NCI-H1694 (cell line): ENCODE results near the gene WNT3.
"Not testable (repeated sequence)": the region's sequence is repeated elsewhere in the genome, so short reads cannot be mapped to it uniquely, and the experiment has no call there.

Experiments
- DNase-seq: peaks from one replicate; lab custom pipeline; 2025; lab: John Stamatoyannopoulos, UW

WNT3 gene, protein sequence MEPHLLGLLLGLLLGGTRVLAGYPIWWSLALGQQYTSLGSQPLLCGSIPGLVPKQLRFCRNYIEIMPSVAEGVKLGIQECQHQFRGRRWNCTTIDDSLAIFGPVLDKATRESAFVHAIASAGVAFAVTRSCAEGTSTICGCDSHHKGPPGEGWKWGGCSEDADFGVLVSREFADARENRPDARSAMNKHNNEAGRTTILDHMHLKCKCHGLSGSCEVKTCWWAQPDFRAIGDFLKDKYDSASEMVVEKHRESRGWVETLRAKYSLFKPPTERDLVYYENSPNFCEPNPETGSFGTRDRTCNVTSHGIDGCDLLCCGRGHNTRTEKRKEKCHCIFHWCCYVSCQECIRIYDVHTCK

DNA sequence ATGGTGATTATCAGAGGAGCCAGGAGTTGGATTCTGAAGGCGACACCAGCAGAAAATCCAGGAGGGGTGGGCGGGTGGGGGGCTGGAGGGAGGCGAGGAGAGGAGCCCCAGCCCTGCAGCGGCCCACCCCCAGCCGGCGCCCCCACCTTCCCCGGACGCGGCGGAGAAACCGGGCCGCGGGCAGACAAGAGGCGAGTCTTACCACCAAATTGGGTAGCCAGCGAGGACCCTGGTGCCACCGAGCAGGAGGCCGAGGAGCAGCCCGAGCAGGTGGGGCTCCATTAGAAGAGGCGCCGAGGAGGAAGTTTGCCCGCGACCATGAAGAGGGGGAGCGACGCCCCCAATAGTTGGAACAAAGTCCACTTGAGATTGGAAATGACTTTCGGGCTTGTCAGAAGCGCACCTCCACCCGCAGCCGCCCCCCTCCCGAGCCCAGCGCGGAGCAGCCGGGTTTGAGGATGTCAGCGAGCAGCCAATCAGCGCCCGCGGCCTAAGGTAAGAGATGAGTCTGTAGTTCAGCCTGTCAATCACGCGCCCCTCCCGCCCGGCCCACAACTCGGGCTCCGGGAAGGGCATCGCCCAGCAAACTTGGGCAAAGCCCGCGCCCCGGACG is at the start of gene WNT3:
TSS of gene WNT3 (minus strand) at position 377 of the 613 bp plus-strand sequence. CDS start at position 282, 95 bp downstream.
- DNase-seq, result peak; percentile 14

DNA sequence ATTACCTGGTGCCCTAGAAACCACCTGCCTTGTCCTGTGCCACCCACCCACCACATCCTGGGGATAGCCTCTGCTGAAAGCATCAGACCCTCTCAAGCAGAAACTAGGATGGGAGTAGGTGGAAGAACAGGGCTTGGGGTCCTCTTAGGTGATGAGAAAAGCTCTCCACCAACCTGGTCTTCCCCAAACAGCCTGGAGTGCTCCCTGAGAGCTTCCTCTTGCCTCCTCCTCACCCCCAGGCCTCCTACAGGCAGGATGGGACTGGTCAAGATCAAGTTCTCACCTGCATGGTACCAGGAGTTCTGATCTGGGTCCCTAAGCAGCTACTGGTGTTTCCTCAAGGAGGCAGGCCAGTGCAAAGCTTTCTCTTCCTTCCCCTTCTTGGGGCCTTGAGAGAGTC is 48.3 kb upstream of the WNT3 start:
- DNase-seq, result no peak

DNA sequence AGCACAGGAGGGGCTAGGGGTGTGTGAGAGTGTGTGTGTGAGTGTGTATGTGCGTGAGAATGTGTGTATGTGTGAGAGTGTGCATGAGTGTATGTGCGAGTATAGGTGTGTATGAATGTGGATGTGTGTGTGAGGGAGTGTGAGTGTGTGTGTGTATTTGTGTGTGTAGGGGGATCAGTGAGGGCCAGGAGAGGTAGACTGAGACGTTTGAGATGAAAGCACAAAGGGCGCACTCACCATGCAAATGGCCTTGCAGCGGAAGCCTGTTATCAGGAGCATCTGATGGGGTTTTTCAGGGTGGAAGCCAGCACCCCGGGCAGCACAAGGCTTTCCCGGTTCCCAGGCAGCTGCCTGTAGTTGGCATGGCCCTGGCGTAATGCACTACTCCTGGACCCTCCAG is 47.8 kb upstream of the WNT3 start:
- no peak for DNase-seq

DNA sequence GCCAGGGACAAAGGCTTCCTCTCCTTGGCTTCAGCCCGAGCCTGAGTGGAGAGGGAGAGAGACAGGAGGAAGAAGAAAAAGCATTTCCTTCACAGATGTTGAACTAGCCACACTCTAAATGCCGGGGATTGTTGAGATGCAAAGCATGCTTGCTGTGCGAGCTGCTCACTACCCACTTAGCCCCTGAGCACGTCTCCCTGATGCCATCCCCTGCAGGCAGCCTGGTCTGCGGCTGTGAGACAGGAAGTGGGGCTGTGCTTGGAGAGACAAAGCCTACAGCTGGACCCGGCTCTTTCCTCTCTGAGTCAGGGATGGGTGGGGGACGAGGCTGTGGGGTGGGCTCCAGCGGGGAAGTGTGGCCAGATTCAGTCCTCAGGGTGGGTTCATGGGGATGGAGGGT is 46.6 kb upstream of the WNT3 start:
- no peak for DNase-seq

DNA sequence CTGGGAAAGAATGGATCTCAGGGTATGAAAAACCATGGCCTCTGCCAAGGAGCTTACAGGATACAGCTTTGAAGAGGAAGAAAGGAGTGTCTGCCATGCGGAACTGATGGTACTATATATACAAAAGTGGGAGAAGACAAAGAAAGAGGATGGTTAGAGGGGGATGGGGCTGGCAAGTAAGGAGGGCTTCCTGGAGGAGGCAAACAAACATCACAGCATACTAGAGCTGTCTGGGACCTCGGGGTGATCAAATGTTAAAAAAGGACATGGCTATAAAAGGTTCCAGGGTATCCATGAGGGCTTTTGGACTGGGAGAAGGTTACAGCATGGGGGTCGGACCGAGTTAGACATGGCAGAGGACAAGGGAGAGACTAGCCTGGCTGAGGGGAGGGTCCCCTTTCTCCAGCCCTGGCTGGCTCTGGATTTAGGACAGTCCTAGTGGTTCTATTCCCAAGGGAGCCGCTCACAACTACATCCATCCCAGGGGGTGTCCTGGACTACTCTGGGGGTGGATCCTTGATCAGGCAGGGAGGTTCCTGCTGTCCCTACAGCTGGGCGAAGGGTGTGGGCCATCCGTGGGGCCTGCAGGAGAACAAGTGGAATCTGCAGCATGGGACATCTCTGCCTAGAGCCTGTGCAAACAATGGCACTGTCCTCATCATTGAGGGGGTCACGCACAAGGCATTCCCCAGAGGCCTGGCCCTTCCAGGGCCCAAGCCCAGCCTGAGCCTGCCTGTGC is 45.1 kb upstream of the WNT3 start:
- DNase-seq, result no peak

DNA sequence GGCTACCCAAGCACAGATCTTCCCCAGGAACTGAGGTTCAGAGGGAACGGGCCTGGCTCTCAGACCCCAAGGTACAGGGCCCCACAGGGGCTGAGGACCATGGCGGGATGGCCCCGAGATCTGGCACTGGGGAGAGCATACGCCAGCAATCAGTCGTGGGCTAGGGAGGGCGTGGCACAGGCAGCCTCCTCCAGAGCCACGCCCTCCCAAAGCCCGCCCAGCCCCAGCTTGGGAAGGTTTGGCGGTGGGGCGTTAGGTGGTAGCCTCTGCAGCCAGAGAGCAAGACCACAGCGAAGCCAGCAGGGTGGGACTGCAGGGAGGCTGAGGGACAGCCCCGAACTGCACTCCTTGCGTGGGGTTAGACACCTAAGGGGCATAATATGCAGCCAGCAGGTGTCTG is 44.5 kb upstream of the WNT3 start:
- no peak for DNase-seq

DNA sequence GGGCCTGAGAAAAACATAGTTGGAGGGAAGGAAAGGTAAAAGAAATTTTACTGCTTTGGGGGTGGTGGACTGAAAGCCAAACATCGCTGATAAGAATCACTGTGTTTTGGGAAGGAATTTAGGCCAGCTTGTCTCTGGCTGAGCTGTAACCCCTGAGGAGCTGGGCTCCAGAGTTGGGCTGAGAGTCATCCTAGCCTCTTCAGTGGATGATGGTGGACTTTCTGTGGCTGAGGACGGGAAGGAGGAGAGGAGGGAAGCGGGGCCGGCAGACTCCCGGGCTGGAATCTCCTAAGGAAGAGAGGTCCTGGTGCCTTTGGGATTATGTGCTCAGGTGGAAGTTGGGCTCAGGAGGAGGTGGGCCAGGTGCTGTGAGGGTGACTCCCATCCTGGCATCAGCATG is 41.5 kb upstream of the WNT3 start:
- no peak for DNase-seq

DNA sequence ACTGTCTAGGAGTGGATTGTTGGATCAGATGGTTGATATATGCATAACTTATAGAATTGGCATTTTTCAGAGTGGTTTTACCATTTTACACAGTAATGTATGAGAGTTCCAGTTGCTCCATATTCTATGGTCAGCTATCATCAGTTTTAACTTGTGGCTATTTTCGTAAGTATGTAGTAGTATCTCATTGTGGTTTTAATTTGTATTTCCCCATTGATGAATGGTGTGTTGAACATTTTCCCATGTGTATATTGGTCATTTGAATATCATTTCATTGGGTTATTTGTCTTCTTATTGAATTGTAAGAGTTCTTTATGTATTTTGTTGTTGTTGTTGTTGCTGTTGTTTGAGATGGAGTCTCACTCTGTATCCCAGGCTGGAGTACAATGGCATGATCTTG is 39.1 kb upstream of the WNT3 start:
- no peak for DNase-seq

DNA sequence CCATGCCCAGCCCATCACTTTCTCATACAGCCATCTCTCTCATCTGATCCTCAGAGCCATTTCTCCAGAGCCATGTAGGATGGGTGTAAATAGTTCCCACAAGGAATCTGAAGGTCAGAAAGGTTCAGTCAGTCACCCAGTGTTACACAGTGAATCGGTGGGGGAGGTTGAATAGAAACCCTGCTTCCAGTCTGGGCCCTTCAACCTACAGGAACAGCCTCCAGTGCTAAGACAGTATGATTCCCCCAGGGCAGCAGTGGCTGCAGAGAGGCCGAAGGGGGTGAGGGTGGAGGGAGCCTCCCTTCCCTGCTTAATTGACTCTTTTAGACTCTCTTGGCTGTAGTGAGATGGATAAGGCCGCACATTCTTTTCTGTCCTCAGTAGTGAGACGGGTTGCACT is 36.5 kb upstream of the WNT3 start:
- DNase-seq, result no peak

DNA sequence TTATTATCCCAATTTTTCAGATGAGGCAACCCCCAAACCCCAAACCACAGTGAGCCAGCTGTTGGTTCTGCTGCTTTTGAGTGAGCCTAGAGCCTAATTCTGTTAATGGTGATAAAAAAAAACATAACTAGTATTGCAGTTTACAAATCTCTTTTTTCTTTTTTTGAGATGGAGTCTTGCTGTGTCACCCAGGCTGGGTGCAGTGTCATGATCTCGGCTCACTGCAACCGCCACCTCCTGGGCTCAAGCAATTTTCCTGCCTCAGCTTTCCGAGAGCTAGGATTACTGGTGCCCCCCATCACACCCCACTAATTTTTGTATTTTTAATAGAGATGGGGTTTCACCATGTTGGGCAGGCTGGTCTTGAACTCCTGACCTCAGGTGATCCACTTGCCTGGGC is 36.0 kb upstream of the WNT3 start:
- DNase-seq, result no peak

DNA sequence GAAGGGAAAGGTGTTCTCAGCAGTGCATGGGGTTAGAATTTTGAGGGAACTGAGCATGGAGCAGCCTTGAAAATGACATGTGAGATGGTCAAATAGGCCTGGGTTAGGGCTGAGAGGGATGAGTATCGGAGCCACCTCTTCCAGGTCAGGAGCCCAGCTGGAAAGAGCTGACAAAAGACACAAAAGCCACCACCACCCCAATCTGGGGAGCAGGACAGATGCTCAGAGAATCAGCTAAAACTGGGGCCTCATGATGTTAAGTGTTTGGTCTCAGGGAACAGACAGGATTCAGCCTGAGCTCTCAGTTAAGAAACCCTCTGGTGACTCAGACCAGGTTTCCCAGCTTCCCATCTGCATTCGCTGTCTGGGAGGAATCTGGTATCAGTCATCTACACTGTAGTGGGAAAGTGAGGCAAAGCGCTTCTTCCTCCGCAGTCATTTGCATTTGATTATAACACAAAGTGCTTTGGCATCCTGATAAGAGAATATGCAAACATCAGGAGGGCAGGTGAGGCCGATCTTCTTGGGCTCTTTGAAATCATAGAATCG is 35.5 kb upstream of the WNT3 start:
- DNase-seq, result no peak

DNA sequence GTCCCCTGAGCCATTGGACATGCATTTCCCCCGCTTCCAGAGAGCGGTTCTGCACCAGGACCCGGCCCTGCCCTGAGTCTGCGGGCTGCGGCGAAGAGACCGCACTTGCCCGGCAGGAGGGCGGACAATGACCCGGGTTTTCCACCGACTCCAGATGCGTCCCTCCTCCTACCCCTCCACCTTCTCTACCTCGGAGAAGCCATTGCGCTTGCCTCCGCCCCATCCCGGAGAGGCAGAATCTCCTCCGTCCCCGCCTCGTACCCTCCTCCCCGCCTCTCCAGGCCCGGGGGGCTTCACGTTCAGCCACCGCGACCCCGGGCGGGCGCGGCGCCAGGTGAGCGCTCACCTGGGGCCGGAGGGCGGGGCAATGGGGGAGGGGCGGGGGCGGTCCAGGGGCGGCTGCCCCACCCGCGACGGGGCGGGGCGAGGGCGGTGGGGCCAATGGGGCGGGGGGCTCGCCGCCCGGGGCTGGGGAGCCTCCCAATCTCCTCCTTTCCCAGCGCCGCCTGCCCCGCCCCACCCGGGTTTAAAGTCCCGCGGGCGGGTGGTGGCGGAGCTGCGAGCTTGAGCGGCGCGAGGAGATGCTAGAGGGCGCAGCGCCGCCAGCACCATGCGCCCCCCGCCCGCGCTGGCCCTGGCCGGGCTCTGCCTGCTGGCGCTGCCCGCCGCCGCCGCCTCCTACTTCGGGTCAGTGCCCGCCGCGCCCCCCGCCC is 32.7 kb upstream of the WNT3 start, which contains the start of gene WNT9B:
TSS of gene WNT9B (plus strand) at position 555 of the 713 bp plus-strand sequence. CDS start at position 611, 56 bp downstream.
- DNase-seq, result no peak

DNA sequence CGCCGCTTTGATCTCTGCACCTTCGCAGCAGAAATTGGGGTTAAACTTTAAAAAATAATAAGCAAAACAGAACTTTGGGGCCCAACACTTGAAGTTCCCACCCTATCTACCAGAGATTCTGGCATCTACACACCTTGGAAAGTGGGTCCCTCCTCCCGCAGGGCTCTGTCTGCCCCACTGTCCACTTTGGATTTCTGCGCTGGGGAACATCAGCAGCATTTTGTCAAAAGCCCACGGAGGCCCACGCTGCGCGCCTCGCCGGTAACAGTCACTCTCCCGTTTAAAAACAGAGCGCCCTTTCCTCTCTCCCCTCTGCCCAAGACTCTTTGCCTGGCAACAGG is 32.2 kb upstream of the WNT3 start:
- no peak for DNase-seq

DNA sequence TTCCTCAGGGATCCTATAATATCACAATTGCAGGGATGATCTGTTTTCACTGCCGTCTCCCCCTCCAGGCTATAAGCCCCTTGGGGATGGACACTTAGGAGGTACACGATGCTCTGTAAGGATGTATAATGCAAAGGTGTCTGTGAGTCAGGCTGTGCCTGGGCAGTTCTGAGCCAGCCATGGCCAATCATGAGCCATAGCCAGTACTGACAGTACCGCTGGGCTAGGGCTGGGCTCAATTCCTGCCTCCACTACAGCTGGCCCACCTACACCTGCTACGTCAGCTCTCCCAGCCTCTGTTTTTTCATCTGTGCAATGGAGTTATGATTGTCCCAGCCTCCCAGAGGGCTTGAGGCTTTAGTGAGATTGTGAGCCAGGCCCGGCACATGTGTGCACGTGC is 30.0 kb upstream of the WNT3 start:
- no peak for DNase-seq

DNA sequence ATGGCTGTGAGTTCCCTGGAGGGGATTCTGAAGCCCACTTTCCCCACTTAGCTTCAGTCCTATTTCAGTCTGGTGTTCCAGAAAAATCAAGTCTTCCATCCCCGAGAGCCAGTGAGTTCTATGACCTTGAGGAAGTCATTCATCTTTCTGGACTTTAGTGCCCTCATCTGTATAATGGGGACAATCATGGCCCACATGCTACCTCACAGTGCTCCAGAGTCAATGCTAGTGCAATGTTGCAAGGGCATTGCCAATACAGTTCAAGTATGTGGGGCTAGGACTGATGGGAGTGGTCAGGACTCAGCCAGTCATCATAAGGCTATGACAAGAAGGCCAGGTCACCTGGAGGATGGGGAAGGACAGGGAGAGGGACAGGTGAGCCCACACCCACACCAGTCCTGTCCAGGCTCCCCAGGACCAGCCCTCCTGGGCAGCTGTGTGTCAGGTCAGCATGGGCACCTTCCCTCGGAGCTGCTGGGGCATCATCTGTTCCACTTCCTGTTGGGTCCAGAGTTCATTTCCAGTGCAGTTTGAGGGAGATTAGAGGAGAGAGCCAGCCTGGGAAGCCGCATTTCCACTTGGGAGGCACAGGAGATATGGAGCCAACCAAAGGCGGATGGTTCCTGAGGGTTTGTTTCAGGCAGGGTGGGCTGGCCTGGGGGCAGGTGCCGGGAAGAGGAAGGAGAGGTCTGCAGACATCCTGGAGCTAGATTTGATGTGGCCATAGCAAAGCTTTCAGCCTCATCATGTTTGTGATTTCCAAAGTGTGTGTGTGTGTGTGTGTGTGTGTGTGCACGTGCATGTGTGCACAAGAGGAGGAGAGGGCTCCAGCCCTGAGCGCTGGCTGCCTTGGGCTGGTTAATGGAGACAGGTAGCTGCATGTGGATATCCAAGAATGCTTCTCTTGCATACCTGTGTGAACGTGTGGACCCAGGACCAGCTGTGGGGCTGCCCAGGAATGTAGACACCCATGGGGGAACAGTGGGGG is 29.0 kb upstream of the WNT3 start:
- no peak for DNase-seq

DNA sequence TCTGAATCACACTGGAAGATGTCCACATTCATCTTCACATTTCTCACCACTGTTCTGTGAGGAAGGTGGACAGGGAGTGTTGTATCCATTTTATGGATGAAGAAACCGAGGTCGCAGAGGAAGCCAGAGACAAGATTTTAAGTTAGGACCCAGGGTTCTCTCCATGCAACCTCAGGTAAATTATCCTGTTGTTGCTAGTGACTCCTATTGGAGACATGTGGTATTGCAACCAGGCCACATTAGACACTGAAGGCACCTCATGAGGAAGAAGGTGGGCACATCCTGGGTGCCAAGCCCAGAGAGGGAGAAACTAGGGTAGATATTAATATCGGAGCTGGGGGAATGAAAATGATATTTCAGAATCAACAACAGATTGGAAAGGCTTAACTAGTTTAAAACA is 24.3 kb upstream of the WNT3 start:
- DNase-seq, result peak; percentile 11

DNA sequence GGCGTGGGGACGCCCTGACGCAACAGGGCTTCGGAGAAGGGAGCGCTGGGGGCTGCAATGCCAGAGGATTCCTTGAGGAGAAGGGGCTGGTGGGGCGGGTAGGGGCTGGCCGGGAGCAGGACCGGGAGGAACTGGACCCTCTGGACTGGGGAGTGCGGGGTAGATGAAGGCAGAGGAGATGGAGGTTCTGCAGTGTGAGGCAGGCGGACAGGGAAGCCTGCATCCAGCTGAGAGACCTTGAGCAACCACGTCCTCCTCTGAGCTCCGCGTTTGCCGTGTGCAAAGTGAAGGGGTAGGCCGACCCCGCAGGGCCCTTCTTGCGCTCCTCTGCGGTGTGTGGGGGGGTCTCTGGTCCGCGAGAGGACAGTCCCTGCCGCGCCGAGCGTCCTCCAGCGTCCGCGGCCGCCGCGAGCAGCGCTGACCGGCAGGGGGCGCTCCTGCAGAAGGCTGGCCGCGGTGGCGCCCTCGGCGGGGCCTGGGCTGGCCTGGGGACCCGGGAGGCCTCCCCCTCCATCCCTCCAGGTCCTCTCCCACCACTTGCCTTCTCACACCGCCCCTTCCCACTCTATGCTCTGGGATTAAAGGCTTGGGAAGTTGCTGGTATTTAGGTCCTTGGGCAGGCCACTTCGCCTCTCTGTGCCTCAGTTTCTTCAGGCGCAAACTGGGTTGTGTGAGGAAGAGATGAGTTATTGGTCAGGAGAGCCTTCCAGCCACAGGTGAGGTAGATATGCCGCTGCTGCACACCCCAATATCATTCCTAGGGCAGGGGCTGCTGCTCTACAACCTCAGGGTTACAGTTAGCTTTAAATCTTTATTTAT is 23.3 kb upstream of the WNT3 start:
- peak; percentile 6 for DNase-seq

DNA sequence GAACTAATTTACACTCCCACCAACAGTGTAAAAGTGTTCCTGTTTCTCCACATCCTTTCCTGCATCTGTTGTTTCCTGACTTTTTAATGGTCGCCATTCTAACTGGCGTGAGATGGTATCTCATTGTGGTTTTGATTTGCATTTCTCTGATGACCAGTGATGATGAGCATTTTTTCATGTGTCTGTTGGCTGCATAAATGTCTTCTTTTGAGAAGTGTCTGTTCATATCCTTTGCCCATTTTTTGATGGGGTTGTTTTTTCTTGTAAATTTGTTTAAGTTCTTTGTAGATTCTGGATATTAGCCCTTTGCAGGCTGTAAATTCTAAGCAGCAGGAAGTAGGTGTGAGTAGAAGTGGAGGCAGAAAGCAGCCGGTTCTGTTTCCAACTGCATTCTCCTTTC is 22.1 kb upstream of the WNT3 start:
- not testable (repeated sequence) for DNase-seq

DNA sequence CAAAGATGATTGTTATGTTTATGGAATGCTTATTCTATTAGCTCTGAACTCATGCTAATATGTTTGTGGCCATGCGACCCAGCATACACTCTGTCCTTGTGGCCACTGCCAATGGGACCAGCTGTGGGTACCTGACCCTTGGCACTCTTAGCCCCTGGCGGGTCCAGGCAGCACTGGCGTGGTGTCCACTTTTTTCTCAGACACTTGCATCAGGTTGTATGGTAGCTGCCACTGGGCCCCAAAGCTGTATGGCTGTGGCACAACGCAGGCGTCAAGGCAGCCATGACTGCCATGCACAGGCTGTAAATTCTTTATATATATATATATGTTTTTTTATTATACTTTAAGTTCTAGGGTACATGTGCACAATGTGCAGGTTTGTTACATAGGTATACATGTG is 20.7 kb upstream of the WNT3 start:
- DNase-seq, result no peak

DNA sequence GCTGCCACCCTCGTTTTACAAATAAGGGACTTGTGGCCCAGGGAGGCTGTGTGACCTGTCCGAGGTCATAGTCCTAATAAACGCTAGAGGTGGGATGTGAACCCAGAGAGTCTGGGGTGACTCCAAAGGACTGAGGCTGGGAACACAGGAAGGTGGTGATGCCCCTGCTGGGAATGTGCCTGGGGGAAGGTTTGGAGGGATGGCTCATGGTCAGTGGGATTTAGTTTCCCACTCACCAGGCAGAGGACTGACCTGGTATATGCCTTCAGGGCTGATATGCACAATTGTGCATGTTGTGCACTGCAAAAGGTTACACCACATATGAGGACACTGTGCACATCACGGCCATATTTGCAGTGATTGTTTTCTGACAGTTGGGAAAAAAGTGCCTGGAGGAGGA is 19.0 kb upstream of the WNT3 start:
- DNase-seq, result no peak
